Urinary bladder (tissue), 4 donors: Measurements from ENCODE around the gene NCAPH2. TPM values are rescaled to one million over a fixed set of nuclear protein-coding genes. Genes with fewer than 3 reads are reported as not detected.
"Not testable (repeated sequence)": the region's sequence is repeated elsewhere in the genome, so short reads cannot be mapped to it uniquely, and the experiment has no call there.

ENCODE experiments used
- DNase-seq: peaks from one replicate; pipeline ENCODE4 v3.0.0-alpha.2; 2015; ENCODE audit errors: extremely low spot score
- H3K27ac ChIP-seq: one replicate; pipeline ENCODE4 v1.5.1; 2013; ENCODE audit warnings: low read depth, mild to moderate bottlenecking, moderate library complexity
- H3K36me3 ChIP-seq: one replicate; pipeline ENCODE4 v1.6.1; 2013; ENCODE audit warnings: mild to moderate bottlenecking, moderate library complexity; ENCODE audit not compliant: insufficient read depth
- H3K4me1 ChIP-seq: one replicate; pipeline ENCODE4 v1.6.1; 2013; ENCODE audit warnings: mild to moderate bottlenecking, moderate library complexity; ENCODE audit not compliant: insufficient read depth
- H3K4me3 ChIP-seq: one replicate; pipeline ENCODE4 v1.5.1; 2013; ENCODE audit warnings: low read depth, low read length
- WGBS: extraction: QIAGEN DNeasy Blood & Tissue Kit; methylation state at CpG from one replicate; pipeline ENCODE4 v1.1.7; 2013; 5-methylcytosine and 5-hydroxymethylcytosine counted together
- polyA plus RNA-seq: library from polyadenylated mRNA; stranded (reverse); fragments of 200-250 nt; gene quantifications from one replicate; pipeline ENCODE4 v1.2.3, GENCODE V29; 2013
- total RNA-seq: library from RNA; depleted of rRNA; stranded (reverse); fragments of >200 nt; gene quantifications from one replicate; pipeline ENCODE4 v1.2.3, GENCODE V29; 2014
- donor health status: healthy with polysubstance abuse.
- donor health status: healthy.

NCAPH2 gene
- total and polyA plus RNA-seq, 2 donors, result 27.5 to 38.4 TPM

DNA sequence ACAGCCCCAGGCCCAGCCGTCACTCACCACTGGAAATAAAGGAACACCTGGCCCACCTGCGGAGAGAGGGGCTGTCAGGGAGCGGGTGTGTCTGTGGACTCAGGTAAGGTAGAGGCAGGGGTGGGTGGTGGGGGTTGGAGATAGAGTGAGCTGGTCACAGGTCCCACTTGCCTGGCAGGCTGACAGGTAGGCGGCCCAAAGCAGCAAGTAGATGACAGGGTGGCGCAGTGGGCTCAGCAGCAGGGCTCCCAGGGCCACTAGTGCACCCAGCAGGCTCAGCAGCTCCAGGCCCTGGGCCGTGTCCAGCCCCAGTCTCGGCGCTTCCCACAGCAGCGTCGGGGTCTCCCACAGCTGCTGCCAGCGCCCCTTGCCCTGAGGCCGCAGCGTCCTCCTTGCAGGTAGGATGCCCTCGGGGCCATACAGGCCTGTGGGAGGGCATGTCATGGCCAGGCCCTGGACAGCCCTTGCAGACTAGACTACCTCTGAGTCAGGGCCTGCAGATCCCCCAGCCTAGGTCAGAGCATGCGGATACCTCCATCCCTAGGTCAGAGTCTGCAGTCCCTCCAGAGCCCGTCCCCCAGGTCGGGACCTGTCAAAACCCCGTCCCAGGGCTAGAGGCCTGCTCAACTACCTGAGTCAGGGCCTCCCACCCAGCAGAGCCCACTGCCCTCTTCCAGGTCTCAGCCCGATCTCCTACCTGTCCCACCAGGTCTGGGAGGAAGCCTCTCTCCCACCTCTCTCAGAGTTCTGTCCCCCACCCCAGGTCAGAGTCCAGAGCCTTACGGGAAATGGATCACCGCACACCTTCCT is 1.2 kb upstream of the NCAPH2 start:
- Histone ChIP-seq H3K27ac (peak overlapping the region; percentile 92), H3K4me1 (no peaks in the 10 kb centered on the region), H3K36me3 (peaks cover 9% of the 10 kb centered on the region), H3K4me3 (peak overlapping the region; percentile 78)
- no peak for DNase-seq
- WGBS, result 28% methylated on average over 21 of the region's 21 CpGs

DNA sequence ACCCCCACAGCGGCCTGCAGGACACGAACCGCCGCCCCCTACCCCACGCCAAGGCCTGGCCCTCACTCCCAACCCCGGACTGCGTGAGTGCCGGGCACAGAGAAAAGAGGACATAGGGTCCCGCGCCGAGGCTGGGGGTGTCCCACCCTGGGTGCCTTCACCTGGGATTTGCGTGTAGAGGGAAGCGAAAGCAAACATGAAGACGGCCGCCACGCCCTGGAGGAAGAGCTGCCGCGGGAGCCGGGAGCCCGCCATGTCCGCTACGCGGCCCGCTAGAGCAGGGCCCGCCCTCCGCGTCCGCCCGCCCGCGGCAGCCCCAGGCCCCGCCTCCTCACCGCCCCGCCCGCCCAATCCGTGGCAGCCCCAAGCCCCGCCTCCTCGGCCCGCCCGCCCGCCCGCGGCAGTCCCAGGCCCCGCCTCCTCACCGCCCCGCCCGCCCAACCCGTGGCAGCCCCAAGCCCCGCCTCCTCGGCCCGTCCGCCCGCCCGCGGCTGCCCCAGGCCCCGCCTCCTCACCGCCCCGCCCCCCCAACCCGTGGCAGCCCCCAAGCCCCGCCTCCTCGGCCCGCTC is 518 bp upstream of the NCAPH2 start, which contains the start of gene LMF2:
TSS of gene LMF2 (minus strand) at position 282 of the 570 bp plus-strand sequence. CDS start at position 255, 27 bp downstream.
- WGBS, result 2% methylated on average over 52 of the region's 62 CpGs
- peak within 1 kb of the TSS; percentile 96 for H3K27ac ChIP-seq
- H3K4me1 ChIP-seq, result no peaks in the 10 kb centered on the region
- peak; percentile 39 for DNase-seq
- peaks cover 9% of the 10 kb centered on the region for H3K36me3 ChIP-seq
- H3K4me3 ChIP-seq, result peak within 1 kb of the TSS; percentile 78

DNA sequence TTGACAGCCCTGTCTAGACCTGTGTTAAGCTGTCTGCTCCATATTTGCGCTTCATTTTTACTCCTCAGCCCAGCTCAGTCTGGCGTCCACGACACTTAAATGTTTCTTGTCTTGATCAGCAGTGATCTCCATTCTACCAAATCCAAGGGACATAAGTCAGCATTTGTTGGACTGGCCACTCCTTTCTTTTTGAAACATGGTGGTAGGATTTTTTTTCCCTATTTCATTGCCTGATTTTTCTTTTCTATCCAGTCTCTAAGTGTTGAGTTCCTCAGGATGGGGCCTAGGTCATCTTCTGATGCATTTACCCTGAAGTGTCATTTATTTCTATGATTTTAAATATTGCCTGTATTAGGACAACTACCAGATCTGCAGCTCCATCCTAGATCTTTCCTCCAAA is 873 bp downstream of the NCAPH2 start:
- Histone ChIP-seq H3K36me3 (peaks cover 3% of the 10 kb centered on the region), H3K4me1 (no peaks in the 10 kb centered on the region), H3K27ac (no peak overlapping the region), H3K4me3 (peak overlapping the region; percentile 77)
- DNase-seq, result no peak
- whole genome bisulfite sequencing, result 7% methylated on average over 3 of the region's 3 CpGs

DNA sequence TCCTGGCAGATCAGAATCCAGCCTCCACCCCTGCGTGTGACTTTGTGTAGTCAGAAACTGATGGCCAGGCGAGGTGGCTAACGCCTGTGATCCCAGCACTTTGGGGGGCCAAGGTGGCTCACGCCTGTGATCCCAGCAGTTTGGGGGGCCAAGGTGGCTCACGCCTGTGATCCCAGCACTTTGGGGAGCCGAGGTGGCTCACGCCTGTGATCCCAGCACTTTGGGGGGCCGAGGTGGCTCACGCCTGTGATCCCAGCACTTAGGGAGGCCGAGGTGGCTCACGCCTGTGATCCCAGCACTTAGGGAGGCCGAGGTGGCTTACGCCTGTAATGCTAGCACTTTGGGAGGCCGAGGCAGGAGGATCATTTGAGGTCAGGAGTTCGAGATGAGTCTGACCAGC is 5.2 kb downstream of the NCAPH2 start:
- Histone ChIP-seq H3K4me1 (no peaks in the 10 kb centered on the region), H3K4me3 (no peak overlapping the region), H3K27ac (no peak overlapping the region), H3K36me3 (no peaks in the 10 kb centered on the region)
- DNase-seq, result no peak
- 95% methylated on average over 15 of the region's 15 CpGs for WGBS

DNA sequence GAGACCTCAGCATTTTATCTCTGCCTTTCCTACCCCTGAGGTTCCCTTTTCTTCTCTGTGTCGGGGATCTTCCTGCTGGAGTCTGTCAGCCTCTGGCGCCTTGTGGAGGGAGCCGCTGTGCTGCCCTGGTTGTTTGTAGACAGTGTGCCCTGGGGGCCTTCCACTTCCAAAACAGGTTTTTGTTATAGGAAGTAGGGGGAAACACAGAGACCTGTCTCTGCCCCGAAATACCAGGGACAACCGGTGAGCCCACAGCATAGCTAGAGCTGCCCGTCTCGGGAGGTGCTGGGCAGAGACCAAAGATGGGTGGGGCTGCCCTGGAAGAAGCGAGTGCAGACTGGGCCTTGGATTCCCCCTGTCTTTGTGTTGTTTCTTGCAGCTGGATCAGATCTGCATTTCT is 8.0 kb downstream of the NCAPH2 start:
- WGBS, result 82% methylated on average over 8 of the region's 8 CpGs

DNA sequence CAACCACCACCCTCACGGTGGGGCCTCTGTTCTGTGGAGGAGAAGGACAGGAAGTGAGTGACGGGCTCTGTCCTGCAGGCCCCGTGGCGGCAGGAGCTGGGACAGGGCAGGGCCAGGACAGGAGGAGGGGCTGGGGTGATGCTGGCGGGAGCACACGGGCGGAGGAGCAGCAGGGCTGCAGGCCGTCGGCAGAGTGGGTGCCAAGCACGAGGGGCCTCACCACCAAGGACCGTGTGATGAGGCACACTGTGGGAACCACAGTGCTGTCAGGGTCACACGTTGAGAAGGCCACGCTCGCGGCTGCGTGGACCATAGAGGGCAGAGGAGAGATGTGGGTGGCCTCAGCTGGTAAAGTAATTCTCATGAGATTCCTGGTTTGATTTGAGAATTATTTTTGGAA is 8.9 kb downstream of the NCAPH2 start:
- peaks cover 6% of the 10 kb centered on the region for H3K36me3 ChIP-seq
- no peaks in the 10 kb centered on the region for H3K4me1 ChIP-seq
- no peak overlapping the region for H3K4me3 ChIP-seq
- no peak for DNase-seq
- no peak overlapping the region for H3K27ac ChIP-seq
- 81% methylated on average over 16 of the region's 16 CpGs for WGBS

More for the DNA sequence above, 8.0 kb downstream of the NCAPH2 start:
- Histone ChIP-seq H3K4me1 (no peaks in the 10 kb centered on the region), H3K27ac (no peak overlapping the region), H3K36me3 (no peaks in the 10 kb centered on the region), H3K4me3 (no peak overlapping the region)
- DNase-seq, result no peak

DNA sequence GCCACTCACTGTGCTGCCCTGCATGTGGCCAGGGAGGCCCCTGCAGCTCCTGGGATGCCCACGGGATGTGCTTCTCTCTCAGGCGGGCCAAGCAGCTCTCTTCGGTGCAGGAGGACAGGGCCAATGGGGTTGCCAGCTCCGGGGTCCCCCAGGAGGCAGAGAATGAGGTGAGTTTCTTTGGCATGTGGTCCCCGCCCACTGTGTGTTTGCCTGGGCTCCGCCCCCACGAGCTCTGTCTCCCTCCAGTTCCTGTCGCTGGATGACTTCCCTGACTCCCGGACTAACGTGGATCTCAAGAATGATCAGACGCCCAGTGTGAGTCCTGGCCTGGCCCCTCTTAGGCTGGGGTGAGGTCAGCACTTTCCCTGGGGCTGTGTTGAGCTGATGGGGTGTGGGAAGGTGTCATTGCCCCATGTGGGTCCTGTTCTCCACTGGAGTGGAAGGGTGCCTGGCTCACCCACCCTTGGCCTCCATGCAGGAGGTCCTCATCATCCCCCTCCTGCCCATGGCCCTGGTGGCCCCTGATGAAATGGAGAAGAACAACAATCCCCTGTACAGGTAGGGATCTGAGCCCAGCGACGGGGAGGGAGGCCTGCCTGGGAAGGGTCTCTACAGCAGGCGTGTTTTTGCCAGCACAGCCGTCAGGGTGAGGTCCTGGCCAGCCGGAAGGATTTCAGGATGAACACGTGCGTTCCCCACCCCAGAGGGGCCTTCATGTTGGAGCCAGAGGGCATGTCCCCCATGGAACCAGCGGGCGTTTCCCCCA is 9.7 kb downstream of the NCAPH2 start:
- DNase-seq, result no peak
- WGBS, result 90% methylated on average over 20 of the region's 20 CpGs
- Histone ChIP-seq H3K27ac (no peak overlapping the region), H3K36me3 (peaks cover 7% of the 10 kb centered on the region), H3K4me1 (no peaks in the 10 kb centered on the region), H3K4me3 (no peak overlapping the region)

DNA sequence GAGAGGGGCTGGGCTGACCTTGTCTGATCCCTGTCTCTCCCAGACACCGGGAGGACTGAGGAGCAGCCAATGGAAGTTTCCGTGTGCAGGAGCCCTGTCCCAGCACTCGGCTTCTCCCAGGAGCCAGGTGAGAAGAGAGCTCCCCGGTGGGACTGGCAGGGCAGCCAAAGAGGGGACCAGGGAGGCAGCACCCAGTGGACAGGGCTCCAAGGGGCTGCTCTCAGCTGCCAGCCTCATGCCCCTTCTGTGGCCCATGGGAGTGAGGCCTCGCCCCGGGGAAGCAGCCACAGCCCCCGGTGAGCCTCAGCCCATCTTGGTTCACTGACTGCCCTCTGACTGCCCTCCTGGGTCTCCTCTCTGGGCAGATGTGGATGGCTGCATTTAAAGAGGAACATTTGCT is 10.6 kb downstream of the NCAPH2 start:
- Histone ChIP-seq H3K4me3 (no peak overlapping the region), H3K27ac (no peak overlapping the region), H3K36me3 (peaks cover 7% of the 10 kb centered on the region), H3K4me1 (no peaks in the 10 kb centered on the region)
- WGBS, result 94% methylated on average over 7 of the region's 7 CpGs
- DNase-seq, result no peak

DNA sequence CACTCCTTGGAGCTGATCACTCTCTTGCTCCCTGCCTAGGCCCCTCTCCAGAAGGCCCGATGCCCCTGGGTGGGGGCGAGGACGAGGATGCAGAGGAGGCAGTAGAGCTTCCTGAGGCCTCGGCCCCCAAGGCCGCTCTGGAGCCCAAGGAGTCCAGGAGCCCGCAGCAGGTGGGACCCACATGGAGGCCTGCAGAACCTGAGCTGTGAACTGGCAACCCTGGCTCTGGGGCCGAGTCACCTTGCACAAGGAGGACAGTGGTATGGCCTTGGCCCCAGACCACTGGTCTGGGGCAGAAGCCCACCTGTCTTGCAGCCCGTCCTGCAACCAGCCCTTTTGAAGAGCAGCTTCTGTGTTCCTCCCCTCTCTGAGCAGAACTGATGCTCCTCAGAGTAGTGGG is 11.1 kb downstream of the NCAPH2 start:
- WGBS, result 96% methylated on average over 8 of the region's 8 CpGs
- no peak for DNase-seq
- Histone ChIP-seq H3K27ac (no peak overlapping the region), H3K36me3 (peaks cover 7% of the 10 kb centered on the region), H3K4me1 (no peaks in the 10 kb centered on the region), H3K4me3 (no peak overlapping the region)

DNA sequence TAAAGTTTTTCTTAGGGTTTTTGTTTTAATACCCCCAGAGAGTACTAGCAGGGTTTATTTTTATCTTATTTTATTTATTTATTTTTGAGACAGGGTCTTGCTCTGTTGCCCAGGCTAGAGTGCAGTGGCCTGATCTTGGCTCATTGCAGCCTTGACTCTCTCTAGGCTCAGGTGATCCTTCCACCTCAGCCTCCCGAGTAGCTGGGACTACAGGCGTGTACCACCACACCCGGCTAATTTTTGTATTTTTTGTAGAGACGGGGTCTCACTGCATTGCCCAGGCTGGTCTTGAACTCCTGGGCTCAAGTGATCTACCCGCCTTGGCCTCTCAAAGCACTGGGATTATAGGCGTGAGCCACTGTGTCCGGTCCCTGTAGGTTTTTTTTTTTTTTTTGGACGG is 12.2 kb downstream of the NCAPH2 start:
- WGBS, result 98% methylated on average over 8 of the region's 8 CpGs
- not testable (repeated sequence) for H3K4me1 ChIP-seq, H3K36me3 ChIP-seq, H3K27ac ChIP-seq, DNase-seq, H3K4me3 ChIP-seq

DNA sequence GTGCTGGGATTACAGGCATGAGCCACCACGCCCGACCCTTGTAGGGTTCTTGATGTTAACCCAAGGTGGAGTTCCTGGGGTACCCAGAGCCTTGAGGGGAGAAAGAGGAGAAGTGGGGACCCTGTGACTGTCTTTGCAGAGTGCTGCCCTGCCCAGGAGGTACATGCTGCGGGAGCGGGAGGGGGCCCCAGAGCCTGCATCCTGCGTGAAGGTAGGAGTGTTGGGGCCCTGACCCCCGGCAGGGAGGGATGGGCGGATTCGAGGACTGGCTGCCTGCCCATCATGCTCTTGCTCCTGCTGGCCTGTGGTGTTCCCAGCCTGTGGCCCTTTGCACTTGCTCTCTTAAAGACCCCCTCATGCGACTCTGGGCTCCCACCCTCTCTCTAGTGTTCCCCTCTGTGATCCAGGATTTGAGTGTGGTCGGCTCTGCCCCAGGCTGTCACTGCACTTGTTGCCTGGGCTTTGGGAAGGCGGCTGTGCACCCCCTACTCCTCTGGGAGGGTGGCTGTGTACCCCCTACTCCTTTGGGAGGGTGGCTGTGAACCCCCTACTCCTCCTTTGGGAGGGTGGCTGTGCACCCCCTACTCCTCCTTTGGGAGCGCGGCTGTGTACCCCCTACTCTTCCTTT is 12.9 kb downstream of the NCAPH2 start:
- Histone ChIP-seq H3K27ac (no peak overlapping the region), H3K4me3 (no peak overlapping the region), H3K4me1 (no peaks in the 10 kb centered on the region), H3K36me3 (peaks cover 7% of the 10 kb centered on the region)
- DNase-seq, result no peak
- WGBS, result 93% methylated on average over 13 of the region's 13 CpGs

DNA sequence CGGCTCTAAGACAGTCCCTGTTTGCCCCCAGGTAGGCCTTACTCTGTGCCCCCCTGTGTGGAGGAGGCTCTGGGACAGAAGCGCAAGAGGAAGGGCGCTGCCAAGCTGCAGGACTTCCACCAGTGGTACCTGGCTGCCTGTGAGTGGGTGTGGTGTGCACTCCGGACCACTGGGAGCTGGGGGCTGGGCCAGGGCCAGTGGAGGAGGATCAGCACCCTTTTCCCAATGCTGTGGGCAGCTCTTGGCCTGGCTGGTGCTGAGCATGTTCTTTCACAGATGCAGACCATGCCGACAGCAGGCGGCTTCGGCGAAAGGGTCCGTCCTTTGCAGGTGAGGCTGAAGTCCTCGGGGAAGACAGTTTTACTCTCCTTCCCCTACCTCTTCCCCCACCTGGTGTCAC is 13.7 kb downstream of the NCAPH2 start:
- H3K4me3 ChIP-seq, result no peak overlapping the region
- 93% methylated on average over 10 of the region's 10 CpGs for WGBS
- H3K27ac ChIP-seq, result no peak overlapping the region
- H3K4me1 ChIP-seq, result no peaks in the 10 kb centered on the region
- DNase-seq, result no peak
- peaks cover 7% of the 10 kb centered on the region for H3K36me3 ChIP-seq

DNA sequence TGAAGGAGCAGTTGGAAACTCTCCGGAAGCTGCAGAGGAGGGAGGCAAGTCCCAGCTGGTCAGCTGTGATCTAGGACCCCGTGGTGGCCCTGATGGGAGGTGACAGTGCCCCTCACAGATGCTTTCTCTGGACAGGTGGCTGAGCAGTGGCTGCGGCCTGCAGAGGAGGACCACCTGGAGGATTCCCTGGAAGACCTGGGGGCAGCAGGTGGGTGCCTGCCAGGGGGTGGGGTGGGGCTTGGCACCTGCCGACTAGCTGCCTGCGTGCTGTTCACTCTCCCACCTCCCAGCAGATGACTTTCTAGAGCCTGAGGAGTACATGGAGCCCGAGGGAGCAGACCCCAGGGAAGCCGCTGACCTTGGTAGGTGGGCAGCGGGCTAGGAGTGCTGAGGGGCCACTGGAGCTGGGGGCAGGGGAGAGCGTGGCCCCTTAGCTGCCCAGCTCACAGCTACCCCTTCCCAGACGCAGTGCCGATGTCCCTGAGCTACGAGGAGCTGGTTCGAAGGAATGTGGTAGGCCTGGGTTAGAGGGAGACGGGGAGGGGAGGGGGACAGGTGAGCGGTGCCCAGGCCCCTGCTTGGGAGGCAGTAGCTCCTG is 14.3 kb downstream of the NCAPH2 start:
- Histone ChIP-seq H3K4me3 (no peak overlapping the region), H3K4me1 (no peaks in the 10 kb centered on the region), H3K27ac (no peak overlapping the region), H3K36me3 (peaks cover 7% of the 10 kb centered on the region)
- DNase-seq, result no peak
- WGBS, result 91% methylated on average over 15 of the region's 15 CpGs
